NCI-H1436 treated with DMSO at 0.1 percent for 48 hours (cell line): Measurements from ENCODE around the gene TLDC2.
"Not testable (repeated sequence)": the region's sequence is repeated elsewhere in the genome, so short reads cannot be mapped to it uniquely, and the experiment has no call there.

ENCODE experiments used
- DNase-seq: peaks from one replicate; lab custom pipeline; 2025; lab: John Stamatoyannopoulos, UW

TLDC2 gene

GRCh38 chr20:36875702-36876472 is at the start of gene TLDC2:
TSS of gene TLDC2 (plus strand) at chr20:36876138. CDS start at chr20:36876175, 37 bp downstream.
- DNase-seq: no peak

GRCh38 chr20:36826554-36827244 is 49.2 kb upstream of the TLDC2 start:
- no peak for DNase-seq

- no peak for DNase-seq
Measured at GRCh38 chr20:36827541-36828279, 48.2 kb upstream of the TLDC2 start.

GRCh38 chr20:36830791-36831691 is 44.9 kb upstream of the TLDC2 start:
- no peak for DNase-seq

GRCh38 chr20:36832791-36833190 is 43.1 kb upstream of the TLDC2 start:
- no peak for DNase-seq

GRCh38 chr20:36833275-36834020 is 42.5 kb upstream of the TLDC2 start:
- no peak for DNase-seq

GRCh38 chr20:36835025-36835424 is 40.9 kb upstream of the TLDC2 start:
- DNase-seq: no peak

- DNase-seq: peak; percentile 66
Measured at GRCh38 chr20:36835453-36836198, 40.3 kb upstream of the TLDC2 start.

GRCh38 chr20:36836591-36837269 is 39.2 kb upstream of the TLDC2 start:
- no peak for DNase-seq

- not testable (repeated sequence) for DNase-seq
Measured at GRCh38 chr20:36838376-36838775, 37.6 kb upstream of the TLDC2 start.

- DNase-seq: no peak
Measured at GRCh38 chr20:36839150-36839549, 36.8 kb upstream of the TLDC2 start.

- not testable (repeated sequence) for DNase-seq
Measured at GRCh38 chr20:36841030-36841429, 34.9 kb upstream of the TLDC2 start.

- no peak for DNase-seq
Measured at GRCh38 chr20:36845288-36845971, 30.5 kb upstream of the TLDC2 start.

- DNase-seq: no peak
Measured at GRCh38 chr20:36847009-36847709, 28.8 kb upstream of the TLDC2 start.

- no peak for DNase-seq
Measured at GRCh38 chr20:36847710-36848040, 28.3 kb upstream of the TLDC2 start.

GRCh38 chr20:36848078-36848660 is 27.8 kb upstream of the TLDC2 start:
- no peak for DNase-seq

- DNase-seq: no peak
Measured at GRCh38 chr20:36848677-36849076, 27.3 kb upstream of the TLDC2 start.
